ENCODE data around the gene LKAAEAR1. TPM values are rescaled to one million over a fixed set of nuclear protein-coding genes. Genes with fewer than 3 reads are reported as not detected.

The LKAAEAR1 gene
- polyA plus RNA-seq, 1 donor, result not detected

DNA sequence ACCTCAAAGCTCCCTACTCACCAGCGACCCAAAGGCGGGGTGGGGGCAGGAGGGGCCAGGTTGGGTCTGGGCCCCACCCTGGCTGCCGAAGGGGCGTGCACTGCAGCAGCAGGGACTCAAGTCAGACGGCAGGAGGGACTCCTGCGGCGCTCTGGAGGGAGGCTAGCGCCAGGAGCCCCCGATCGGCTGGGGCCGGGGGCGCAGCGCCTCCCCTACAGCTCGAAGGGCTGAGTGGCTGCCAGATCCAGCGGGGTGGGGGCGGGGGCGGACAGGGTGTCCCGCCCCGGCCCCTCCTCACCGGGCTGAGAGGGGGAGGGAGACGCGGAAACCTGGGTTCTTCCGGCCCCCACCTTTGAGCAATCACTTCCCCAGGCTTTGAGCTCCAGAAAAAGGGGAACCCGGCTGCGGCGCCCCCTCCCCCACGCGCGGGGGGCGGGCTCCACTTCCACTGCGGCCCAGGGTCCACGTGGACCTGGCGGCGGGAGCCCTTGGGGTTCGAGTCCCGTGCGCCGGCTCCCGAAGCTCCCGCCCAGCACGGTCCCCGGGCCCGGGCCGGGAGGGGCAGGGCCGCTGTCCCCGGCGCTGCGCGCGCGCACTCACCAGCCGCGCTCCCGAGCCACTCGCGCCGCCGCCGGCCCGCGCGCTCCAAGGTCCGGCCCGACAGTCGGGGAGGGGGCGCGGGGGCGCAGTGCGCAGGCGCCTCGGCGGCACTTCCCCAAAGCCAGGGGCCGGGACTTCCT is 4.8 kb downstream of the LKAAEAR1 start, which contains the start of gene RGS19:
Gene RGS19, minus strand, starts transcription at position 246 of the 740 bp plus-strand sequence. CDS start 2,632 bp downstream, outside the sequence.
- DNase-seq, result peak; percentile 70

DNA sequence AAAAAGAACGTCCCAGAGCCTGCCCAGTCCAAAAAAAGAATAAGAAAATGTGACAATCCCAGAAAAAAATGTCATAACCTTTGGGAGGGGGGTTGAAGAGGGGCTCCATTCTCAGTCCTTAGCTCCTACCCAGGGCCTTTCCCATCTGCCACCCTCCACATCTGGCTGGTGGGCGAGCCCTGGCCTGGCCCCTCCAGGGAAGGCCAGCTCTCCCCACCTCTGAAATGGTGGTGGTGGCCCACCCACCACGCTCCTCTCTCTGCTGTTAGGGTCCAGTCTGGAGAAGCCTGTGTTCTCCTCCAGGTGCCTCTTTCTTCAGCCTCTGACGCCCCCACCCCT is 5.3 kb downstream of the LKAAEAR1 start:
- no peak for DNase-seq

DNA sequence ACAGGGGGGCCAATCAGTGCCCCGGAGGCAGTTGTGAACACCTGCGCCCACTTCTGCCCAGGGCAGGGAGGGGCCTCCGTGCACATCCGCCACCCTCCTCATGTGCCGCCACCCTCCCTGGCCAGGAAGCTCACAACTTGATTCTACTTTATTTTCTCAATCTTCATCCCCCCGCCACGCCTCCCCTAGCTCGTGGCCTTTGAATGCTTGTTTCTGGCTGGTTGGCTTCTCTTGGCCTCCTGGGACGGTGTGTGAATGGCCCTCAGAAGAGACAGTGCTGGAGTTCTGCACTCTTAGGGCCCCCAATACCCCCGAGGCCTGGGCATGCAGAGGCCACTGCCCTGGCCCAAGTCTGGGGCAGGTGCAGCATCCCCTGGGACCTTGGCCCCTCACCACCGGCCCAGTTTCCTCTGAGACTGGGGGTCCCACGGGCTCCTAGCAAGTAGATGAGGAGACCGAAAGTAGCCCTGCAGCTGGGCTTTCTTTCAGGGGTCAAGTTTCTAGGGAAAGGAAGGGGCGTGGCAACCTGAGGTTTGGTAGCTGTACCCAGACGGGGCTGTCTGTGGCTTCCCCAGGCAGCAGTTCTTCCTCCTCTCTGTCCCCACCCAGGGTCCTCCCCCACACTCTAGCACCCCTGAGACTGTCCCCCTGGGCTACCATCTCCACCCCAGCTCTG is 6.2 kb downstream of the LKAAEAR1 start:
- DNase-seq, result no peak

DNA sequence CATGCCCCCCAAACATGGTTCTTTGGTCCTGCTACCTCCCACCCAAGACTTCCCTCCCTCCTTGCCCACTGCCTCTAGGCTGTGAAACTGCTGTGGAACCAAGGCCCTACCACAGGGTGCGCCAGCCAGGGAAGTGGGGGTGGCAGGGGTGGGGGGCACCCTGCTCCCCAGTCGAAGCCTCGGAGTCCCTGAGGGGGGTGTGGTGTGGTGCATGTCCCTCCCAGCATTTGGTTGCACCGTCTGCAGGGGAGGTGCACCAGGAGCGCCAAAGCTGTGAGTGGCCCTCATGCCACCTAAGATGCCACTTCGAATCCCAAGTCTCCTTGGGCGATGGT is 6.7 kb downstream of the LKAAEAR1 start:
- DNase-seq, result no peak

DNA sequence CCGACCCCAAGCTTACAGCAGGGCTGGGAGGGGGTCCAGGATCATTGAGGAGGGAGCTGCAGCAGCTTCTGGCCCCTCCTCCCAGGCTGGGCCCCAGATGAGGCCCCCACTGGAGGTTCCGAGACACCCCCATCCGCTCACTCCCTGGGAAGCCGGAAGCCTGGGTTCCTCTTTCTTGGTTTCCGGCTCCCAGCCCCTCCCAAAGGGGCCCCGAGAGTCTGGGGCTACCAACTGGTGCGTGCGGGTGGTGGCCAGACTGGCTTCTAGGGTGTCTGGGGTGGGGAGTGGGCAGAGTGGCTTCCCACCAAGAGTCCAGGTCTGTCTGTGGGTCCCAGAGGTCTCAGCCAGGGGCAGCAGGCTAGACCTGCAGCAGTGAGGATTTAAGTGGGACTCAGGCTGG is 7.1 kb downstream of the LKAAEAR1 start:
- no peak for DNase-seq

DNA sequence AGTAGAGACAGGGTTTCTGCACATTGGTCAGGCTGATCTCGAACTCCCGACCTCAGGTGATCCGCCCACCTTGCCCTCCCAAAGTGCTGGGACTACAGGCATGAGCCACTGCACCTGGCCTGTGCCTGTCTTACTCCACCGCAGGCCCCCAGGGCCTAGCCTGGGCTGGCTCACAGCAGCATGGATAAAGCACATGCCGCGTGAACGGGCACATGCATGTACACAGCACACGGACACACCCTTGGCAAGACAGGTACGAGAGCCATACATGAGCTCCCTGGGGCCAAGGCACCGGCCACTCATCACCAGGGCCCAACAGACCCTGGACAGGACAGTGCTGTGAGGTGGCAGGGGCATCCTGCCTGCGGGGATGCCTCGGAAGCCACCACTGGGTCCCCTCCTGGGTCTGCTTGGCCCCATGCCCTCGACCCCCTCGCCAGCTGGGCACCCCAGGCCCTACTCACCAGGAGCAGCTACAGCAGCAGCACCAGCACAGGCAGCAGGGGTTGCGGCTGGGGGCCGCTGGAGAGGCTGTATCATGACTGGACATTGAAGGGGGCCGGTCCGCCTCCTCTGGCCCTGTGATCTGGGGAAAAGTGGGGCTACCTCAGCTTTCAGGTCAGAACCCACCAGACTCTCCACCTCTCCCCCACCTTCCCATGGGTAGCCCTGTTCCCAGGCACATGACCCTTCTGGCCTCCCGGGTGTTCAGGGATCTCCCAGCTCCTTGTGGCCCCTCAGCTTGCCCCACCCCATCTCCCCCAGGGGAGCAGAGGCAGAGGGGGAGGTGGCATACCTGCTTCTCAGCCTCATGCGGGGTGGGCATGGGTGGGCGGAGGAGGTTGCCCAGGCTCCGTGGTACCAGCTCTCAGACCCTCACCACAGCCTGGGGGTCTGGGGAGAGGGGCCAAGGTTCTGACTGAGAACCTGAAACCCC is 7.9 kb downstream of the LKAAEAR1 start:
- no peak for DNase-seq

DNA sequence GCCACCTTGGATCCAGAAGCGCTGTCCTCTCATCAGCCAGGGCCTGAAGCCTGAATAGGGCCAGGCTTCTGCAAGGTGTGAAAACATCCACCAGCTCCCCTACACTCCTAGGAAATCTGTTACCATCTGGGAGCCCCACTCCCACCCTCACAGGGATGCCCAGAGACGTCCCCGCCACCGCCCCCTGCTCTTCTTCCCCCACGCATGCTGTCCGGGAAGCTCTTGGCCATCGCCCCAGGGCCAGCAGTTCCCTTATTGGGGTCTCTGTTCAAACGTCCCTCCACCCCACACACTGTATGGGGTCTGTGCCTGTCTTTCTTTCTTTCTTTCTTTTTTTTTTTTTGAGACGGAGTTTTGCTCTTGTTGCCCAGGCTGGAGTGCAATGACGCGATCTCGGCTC is 8.6 kb downstream of the LKAAEAR1 start:
- no peak for DNase-seq

DNA sequence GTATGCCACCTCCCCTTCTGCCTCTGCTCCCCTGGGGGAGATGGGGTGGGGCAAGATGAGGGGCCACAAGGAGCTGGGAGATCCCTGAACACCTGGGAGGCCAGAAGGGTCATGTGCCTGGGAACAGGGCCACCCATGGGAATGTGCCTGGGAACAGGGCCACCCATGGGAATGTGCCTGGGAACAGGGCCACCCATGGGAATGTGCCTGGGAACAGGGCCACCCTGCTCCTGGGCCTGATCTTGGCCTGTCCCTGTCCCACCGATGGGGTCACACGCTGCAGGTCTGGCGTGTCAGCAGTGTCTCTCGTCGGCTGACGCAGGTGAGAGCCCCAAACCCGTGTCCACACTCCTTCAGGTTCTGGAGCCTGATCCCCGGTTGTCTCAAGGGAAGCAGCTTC is 9.2 kb downstream of the LKAAEAR1 start:
- no peak for DNase-seq

DNA sequence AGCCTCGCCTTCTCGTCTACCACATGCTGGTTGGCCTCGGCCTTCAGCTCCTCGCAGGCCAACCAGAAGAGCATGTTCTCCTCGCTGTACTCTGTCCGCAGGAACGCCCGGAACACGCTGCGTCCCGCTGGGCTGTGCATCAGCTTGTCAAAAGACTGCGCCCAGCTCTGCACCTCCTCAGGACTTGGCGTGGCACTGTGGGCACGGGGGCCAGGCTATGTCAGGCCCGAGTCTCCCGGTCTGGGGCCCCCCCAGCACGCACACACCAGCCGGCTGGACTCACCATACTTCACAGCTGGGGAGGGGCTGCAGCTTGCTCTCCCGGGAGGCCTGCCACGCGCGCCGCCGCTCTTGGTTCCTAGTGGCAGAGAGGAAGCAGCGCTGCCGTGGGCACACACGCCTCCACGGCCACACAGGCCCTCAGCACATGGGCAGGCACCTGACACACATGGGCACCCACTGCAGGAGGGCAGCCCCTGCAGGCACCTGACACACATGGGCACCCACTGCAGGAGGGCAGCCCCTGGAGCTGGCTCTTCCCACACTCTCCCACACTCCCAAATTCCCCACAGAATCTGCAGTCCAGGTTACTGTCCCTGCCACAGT is 9.9 kb downstream of the LKAAEAR1 start:
- DNase-seq, result no peak

DNA sequence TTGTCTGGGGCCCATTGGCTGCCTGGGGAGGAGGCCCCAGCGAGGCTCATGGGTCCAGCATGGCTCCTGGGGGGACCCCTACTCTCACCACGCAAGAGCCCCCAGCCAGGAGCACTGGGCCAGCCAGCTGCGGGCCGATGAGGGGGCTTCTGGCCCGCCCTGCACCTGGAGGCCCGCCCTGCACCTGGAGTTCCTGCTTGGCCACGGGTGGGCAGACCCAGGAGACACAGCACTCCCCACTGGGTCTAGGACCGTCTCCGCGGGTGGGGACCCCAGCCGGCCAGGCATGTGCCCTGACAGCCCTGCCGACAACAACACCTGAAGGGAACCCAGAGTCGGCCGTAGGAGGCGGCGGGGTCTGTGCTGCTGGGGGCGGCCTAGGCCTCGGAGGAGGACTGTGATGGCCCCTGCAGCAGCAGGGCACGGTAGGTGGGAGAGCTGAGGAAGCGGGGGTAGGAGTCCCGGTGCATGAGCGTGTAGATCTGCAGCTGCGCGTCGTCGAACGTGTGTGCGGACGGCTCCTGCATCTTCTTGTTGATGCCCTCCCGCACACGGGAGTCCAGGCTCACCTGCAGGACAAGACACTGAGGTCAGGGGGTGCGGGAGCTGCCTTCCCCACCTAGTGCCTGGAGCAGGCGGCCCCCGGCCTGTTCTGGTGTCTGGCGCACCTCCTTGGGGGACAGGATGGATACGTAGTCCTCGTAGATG is 10.6 kb downstream of the LKAAEAR1 start:
- no peak for DNase-seq

DNA sequence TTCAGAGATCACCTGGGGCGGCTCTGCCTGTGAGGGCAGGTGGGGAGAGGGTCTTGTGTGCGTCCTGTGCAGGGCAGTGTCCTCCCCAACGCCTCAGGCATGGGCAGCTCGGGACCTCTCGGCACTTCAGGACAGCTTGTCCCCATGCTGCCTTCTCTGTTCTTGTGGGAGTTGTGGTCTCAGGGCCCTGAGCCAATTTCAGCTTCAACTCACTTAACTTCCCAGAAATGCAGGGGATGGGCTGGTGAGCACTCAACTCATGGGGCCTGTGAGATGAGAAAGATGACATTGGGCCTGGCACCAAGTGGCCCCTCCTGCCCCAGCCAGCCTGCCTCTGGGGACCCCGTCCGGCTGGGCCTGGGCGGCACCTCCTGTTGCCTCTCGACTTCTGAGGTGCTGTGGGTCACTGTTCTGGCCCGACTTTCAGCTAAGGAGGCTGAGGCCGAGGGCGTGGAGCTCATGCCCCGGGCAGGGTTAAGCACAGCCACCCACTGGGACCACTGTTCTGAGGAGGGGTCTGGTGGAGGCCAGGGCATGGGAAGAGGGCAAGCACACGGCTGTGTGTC is 11.6 kb downstream of the LKAAEAR1 start:
- DNase-seq, result no peak

DNA sequence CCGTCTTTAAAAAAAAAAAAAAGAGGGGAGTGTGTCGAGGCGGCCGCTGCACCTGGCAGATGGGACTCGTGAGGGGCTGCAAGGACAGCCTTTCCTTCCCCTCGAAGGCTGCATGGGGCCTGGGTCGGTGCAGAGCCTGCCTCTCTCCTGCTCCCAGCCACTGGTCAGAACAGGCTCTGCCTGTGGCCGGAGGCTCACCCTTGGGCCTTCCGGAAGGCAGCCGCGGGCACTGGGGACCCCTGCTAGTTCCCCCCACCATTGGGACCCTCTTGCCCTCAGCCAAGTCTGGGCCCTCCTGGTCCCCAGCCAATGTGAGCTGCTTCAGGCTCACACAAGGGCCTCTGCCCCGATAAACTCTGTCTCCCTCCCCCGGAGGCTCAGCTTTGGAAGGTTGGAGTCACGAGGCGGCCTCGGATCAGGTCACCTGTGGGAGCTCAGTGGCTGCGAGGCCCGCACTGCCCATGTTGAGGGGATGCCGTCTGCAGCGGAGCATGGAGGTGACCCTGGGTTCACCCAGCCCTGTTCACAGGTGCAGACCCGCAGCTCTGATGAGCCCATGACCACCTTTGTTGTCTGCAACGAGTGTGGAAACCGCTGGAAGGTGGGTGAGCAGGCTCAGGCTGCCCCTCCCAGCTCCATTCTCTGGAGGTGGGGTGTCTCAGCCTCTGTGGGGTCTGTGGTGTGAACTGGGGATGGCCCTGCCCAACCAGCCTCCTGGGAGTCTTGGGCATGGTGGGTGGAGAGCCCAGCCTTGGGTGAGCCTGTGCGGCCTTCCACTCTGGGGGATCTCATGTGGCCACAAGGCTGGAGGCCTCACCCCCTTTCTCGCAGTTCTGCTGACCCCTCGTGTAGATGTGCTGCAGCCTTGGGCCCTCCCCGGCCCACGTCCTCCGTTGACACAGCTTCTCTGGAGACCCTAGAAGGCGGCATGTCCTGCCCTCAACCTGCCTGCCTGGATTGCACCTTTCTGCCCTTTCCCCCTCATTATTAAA is 12.6 kb downstream of the LKAAEAR1 start:
- no peak for DNase-seq

DNA sequence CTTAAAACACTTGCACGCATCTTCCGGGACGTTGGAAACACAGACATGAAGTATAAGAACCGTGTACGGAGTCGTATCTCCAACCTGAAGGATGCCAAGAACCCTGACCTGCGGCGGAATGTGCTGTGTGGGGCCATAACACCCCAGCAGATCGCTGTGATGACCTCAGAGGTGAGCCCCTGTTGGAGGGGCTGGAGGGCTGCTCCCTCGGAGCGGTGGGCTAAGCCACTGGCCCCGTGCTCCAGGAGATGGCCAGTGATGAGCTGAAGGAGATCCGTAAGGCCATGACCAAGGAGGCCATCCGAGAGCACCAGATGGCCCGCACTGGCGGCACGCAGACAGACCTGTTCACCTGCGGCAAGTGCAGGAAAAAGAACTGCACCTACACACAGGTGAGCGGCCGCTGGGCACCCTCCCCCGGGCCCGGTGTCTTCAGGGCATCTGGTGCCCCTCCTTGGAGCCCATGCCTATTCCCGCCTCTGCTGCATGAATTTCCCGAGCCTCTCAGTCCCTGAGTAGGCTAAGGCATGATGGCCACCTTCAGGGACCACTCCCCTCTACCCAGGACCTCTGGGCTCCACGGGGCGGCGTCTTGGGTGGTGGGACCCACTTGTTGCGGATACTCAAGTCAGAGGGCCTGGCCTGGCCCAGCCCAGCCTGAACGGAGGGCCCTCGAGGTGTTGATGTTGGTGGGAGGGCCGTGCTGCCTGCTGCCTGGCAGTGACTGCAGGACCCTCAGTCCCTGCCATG is 13.8 kb downstream of the LKAAEAR1 start:
- DNase-seq, result no peak

DNA sequence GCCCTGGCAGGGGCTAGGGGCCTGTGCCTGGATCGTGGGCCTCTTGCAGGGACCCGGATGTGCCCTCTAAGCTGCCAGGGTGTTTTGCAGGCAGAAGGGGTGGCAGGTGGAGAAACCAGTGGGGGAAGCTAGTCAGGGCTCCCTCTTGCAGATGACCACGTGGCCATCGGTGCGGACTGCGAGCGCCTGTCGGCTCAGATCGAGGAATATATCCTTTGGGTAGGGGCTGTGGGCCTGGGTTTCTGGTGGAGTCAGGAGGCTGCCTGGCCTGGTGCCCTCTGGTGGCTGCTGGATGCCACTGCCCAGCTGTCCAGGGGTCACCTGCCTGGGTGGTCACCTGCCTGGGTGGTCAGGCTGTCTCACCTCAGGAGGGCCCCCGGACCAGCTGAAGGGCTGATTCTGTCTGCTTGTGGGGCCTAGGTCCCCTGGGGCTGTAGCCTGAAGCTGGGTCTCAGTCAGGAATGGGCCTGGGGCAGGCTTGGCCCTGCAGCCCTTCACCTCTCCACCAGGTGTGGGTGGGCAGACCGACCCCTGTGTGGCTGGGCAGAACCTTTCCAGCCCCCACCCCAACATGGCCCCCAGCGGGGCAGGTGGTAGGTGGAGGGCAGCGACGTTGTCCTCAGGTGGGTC is 14.5 kb downstream of the LKAAEAR1 start:
- no peak for DNase-seq

DNA sequence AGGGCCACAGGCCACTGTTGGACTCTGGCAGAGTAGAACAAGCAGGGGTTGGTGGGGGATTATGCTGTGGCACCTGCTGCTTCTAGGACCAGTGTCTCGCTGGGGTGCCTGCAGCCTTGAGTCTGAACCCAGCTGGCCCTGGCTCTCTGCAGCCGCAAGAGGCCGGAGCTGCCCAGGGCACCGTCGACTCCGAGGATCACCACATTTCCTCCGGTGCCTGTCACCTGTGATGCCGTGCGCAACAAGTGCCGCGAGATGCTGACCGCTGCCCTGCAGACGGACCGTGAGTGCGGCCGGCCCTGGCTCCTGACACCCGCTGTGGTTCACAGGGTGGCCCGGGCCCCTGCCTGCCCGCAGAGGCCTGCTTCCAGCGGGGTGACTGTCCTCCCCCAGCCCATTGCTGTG is 15.0 kb downstream of the LKAAEAR1 start:
- DNase-seq, result no peak

DNA sequence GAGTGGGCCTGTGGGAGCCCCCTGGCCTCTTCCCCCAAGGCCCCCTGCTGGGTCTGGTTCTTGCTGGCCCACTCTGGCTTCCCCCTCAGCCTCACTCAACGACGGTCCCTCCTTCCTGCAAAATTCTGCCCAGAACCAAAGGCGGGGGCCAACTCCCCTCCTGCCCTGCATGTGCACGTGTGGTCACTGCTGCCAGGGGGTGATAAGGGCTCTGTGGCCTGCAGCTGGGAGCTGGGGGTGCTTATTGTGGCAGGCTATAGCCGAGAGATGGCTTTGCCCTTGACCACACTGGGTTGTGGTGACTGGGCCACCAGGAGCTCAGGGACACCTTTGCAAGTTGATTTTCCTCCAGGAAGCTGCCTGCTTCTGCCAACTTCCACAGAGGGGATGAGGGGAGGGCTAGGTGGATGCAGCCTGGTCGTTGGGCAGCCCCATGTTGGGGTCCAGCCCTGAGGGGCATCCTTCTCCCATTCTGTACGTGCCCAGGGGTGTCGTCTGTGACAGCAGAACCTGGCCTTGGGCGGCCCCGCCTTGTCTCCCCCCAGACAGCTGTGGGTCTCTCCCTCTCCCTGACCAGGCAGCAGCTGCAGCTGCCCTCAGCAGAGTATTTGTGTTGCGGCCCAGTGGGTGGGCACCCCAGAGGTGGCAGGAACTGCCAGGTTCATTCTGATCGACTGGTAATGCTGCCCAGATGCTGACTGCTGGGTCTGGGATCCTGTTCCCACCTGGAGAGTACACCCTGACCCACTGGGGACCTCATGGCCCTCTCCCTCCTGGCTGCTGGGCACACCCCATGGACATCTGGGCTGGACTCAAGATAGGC is 15.6 kb downstream of the LKAAEAR1 start:
- no peak for DNase-seq

DNA sequence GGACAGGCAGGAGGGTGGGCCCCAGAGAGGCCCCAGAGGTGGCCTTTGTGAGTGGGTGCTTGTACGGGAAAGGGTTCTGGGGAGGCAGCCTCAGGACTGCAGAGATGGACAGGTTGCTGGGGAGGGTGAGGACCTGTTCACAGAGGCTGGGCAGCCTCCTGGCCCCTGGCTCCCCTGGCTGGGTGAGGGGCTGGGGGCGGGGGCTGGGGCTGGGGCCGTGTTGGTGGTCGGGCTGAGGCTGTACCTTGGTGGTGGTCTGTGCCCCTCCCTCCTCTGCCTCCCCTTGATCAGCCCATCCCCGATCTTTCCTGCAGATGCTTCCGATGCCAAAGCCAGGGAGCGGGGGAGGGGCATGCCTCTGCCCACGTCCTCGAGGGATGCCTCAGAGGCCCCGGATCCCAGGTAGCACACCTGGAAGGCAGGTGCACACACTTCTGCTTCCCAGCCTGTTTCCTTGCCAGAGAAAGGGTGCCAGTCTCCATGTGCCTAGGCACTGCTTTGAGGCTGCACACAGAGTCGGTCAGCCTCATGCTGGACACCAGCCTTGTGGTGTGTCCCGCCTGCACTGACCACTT is 16.4 kb downstream of the LKAAEAR1 start:
- DNase-seq, result no peak

Measured in left kidney (tissue), 2 donors.